K562 (cell line): ENCODE measurements around the gene CHD3. TPM values are rescaled to one million over a fixed set of nuclear protein-coding genes. Genes with fewer than 3 reads are reported as not detected.

Experiments used
- ARID3A ChIP-seq: IDR thresholded peaks from 2 replicates; pipeline ENCODE4 v1.6.1; 2012; ENCODE audit warnings: low read depth, low read length, improper control_type of control experiment, borderline replicate concordance
- BCOR ChIP-seq: fragments of 450-650 bp; IDR thresholded peaks from 2 replicates; pipeline ENCODE4 v1.6.1; 2016
- CEBPG ChIP-seq, 3 experiments: fragments of 200-800 bp in 1 of 3; sonication (Bioruptor generic) in 1 of 3; sonication (generic) in 1 of 3; formaldehyde crosslinking in 1 of 3; IDR thresholded peaks in 2 of 3; conservative IDR thresholded peaks in 1 of 3; 2 replicates each; pipeline versions ENCODE4 v1.6.1 to v1.8.0; 2016 to 2022; ENCODE audit warnings: missing compliant biosample characterization in 2 of 3, missing genetic modification characterization in 2 of 3, mild to moderate bottlenecking in 1 of 3, missing genetic modification reagents in 1 of 3
- HOXB6 ChIP-seq: fragments of 250-450 bp; sonication (Bioruptor Pico); IDR thresholded peaks from 2 replicates; pipeline ENCODE4 v1.5.1; 2022; ENCODE audit warnings: mild to moderate bottlenecking, borderline replicate concordance
- IRF1 ChIP-seq: sonication (generic); formaldehyde crosslinking; IDR thresholded peaks from 2 replicates; pipeline ENCODE4 v1.8.0; 2022; ENCODE audit warnings: missing genetic modification reagents, mild to moderate bottlenecking, borderline replicate concordance
- KLF10 ChIP-seq: fragments of 250-450 bp; sonication (Bioruptor Pico); IDR thresholded peaks from 2 replicates; pipeline ENCODE4 v1.6.1; 2021; ENCODE audit warnings: matching md5 sums
- KLF13 ChIP-seq: fragments of 450-650 bp; IDR thresholded peaks from 2 replicates; pipeline ENCODE4 v1.6.1; 2016; ENCODE audit warnings: missing genetic modification characterization, low read depth, mild to moderate bottlenecking, missing compliant biosample characterization, moderate library complexity, borderline replicate concordance
- LEF1 ChIP-seq: fragments of 450-650 bp; IDR thresholded peaks from 2 replicates; pipeline ENCODE4 v1.6.1; 2016; ENCODE audit warnings: mild to moderate bottlenecking
- MCM2 ChIP-seq: fragments of 450-650 bp; IDR thresholded peaks from 2 replicates; pipeline ENCODE4 v1.6.1; 2017; ENCODE audit warnings: low read depth, mild to moderate bottlenecking
- NCOA6 ChIP-seq: fragments of 450-650 bp; IDR thresholded peaks from 2 replicates; pipeline ENCODE4 v1.6.1; 2017; ENCODE audit warnings: mild to moderate bottlenecking
- NCOR1 ChIP-seq: fragments of 450-650 bp; IDR thresholded peaks from 2 replicates; pipeline ENCODE4 v1.6.1; 2016; ENCODE audit warnings: mild to moderate bottlenecking, moderate library complexity
- POU5F1 ChIP-seq: fragments of 150-350 bp; IDR thresholded peaks from 2 replicates; pipeline ENCODE4 v1.6.1; 2014; ENCODE audit warnings: borderline replicate concordance, low read length, low read depth, mild to moderate bottlenecking; ENCODE audit not compliant: partially characterized antibody
- PYGO2 ChIP-seq: fragments of 450-650 bp; IDR thresholded peaks from 2 replicates; pipeline ENCODE4 v1.6.1; 2016; ENCODE audit warnings: mild to moderate bottlenecking, missing genetic modification characterization, moderate library complexity, missing compliant biosample characterization
- RBBP5 ChIP-seq: fragments of 200-600 bp; sonication (generic); IDR thresholded peaks from 2 replicates; pipeline ENCODE4 v1.6.1; 2012; ENCODE audit warnings: borderline replicate concordance, mild to moderate bottlenecking, low read length, control low read depth, inconsistent platforms; ENCODE audit not compliant: insufficient read depth, poor library complexity, severe bottlenecking
- SLC30A9 ChIP-seq: fragments of 250-450 bp; sonication (Bioruptor Pico); IDR thresholded peaks from 2 replicates; pipeline ENCODE4 v1.8.0; 2022; ENCODE audit warnings: mild to moderate bottlenecking, moderate library complexity
- SRSF3 ChIP-seq: fragments of 200-400 bp; formaldehyde crosslinking; IDR thresholded peaks from 2 replicates; pipeline ENCODE4 v1.6.1; 2016; ENCODE audit warnings: mild to moderate bottlenecking, low read length, moderate library complexity; ENCODE audit not compliant: insufficient read depth
- ZBTB26 ChIP-seq: fragments of 450-650 bp; formaldehyde crosslinking; IDR thresholded peaks from 2 replicates; pipeline ENCODE4 v1.4.0; 2022; ENCODE audit warnings: missing genetic modification characterization
- ZBTB49 ChIP-seq: sonication (generic); formaldehyde crosslinking; IDR thresholded peaks from 2 replicates; pipeline ENCODE4 v1.8.0; 2022; ENCODE audit warnings: missing genetic modification reagents, mild to moderate bottlenecking, borderline replicate concordance
- ZHX1 ChIP-seq: fragments of 150-350 bp; conservative IDR thresholded peaks from 2 replicates; pipeline ENCODE4 v1.6.1; 2014; ENCODE audit warnings: low read length
- ZNF41 ChIP-seq: fragments of 250-450 bp; sonication (Bioruptor Pico); conservative IDR thresholded peaks from 2 replicates; pipeline ENCODE4 v1.4.0; 2020; ENCODE audit warnings: mild to moderate bottlenecking
- polyA plus RNA-seq, 8 experiments: library from polyadenylated mRNA; depleted of rRNA in 4 of 8; stranded (reverse) in 5 of 8; unstranded in 3 of 8; fragments of >200 nt; fragmentation: Nextera tagmentation in 2 of 8; fragmentation: Illumina TruSeq in 1 of 8; extraction: Ambion mirVana in 2 of 8; extraction: Trizol in 1 of 8; gene quantifications; 2 replicates each; pipeline versions ENCODE4 v1.2.1 to v1.2.3, GENCODE V29; 2011 to 2014; ENCODE audit warnings: inconsistent platforms in 1 of 8, missing spikeins in 1 of 8
- total RNA-seq, 7 experiments: library from RNA; depleted of rRNA in 6 of 7; stranded (reverse); fragments of >200 nt in 6 of 7; fragmentation: Illumina TruSeq in 2 of 7; extraction: Trizol in 2 of 7; gene quantifications; 2 replicates each; pipeline versions ENCODE4 v1.2.1 to v1.2.3, GENCODE V29; 2011 to 2021; ENCODE audit warnings: low replicate concordance in 1 of 7

CHD3 gene
- total and polyA plus RNA-seq, 9 of the 15 experiments (the other 6 are each of a cell fraction or from before 2014, with no cell fraction given): 0.39 to 38.2 (median 21.2) TPM

- TF ChIP-seq ZBTB49: no peak
- no peak for TF ChIP-seq KLF13 (tag)
- TF ChIP-seq SLC30A9 (CRISPR knock-in tag): no peak
- no peak for TF ChIP-seq LEF1
- no peak for TF ChIP-seq ZHX1
- TF ChIP-seq ZBTB26 (CRISPR knock-in tag): no peak
- no peak for TF ChIP-seq MCM2
- peak; percentile 63 for TF ChIP-seq NCOA6
- TF ChIP-seq POU5F1: no peak
- TF ChIP-seq HOXB6 (CRISPR knock-in tag): no peak
- 0 out of 2 replicates have a peak, but pooled peaks have one; percentile 21 for TF ChIP-seq NCOR1
- TF ChIP-seq KLF10: no peak
- no peak for TF ChIP-seq ZNF41 (CRISPR knock-in tag)
- no peak for TF ChIP-seq CEBPG (CRISPR knock-in tag; IDR thresholded peaks at IDR 0.05)
- TF ChIP-seq CEBPG (tag; conservative IDR thresholded peaks at IDR 0.05 in 1 of 2, IDR thresholded peaks at IDR 0.05 in 1 of 2): no peak
- TF ChIP-seq RBBP5: no peak
- no peak for TF ChIP-seq IRF1
- no peak for TF ChIP-seq SRSF3
- TF ChIP-seq ARID3A: no peak
- TF ChIP-seq BCOR: no peak
- no peak for TF ChIP-seq PYGO2
These were observed 44.4 kb downstream of the CHD3 start (continued) for GRCh38 chr17:7932949-7933348.
